ENCODE data around the gene TBK1. TPM values are rescaled to one million over a fixed set of nuclear protein-coding genes. Genes with fewer than 3 reads are reported as not detected.
"Not testable (repeated sequence)": the region's sequence is repeated elsewhere in the genome, so short reads cannot be mapped to it uniquely, and the experiment has no call there.

The TBK1 gene
- total RNA-seq, 2 donors from 2014 or later = 18.5 to 22.6 TPM

DNA sequence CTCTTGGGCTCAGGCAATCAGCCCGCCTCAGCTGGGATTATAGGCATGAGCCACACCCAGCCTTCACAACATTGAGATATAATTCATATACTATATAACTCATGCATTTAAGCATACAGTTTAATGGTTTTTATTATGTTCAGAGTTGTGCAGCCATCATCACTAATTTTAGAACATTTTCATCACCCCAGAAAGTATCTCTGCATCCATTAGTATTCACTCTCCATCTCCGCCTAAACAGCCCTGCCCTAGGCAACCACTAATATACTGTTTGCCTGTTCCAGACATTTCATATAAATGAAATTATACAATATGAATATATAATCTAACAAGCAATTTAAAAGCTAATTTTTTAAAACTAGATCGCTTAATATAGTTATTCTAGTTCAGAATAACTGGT, 34.7 kb downstream of the TBK1 start:
- no peak for DNase-seq (ENCODE audit: low spot score)
- intact Hi-C loops (cut with DNase I) = no loop called here

DNA sequence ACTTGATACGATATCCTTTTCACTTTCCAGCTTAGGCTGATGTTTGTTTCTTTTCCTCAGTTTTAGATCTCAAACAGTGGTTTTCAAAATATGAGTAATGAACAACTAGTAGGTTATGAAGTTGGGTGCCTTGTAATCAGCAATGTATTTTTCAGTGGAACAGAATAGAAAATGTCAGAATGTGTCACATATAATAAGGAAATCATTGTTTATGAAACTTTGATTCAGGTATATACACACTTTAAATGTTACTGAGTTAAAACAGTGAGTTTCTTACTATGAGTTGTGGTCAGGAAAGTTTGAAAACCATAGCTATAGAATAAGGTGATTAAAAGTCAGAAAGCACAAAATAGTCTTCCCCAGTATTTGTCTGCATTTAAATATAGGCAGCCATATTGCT, 39.8 kb downstream of the TBK1 start:
- intact Hi-C loops (cut with DNase I) = no loop called here
- DNase-seq (ENCODE audit: low spot score) = no peak

DNA sequence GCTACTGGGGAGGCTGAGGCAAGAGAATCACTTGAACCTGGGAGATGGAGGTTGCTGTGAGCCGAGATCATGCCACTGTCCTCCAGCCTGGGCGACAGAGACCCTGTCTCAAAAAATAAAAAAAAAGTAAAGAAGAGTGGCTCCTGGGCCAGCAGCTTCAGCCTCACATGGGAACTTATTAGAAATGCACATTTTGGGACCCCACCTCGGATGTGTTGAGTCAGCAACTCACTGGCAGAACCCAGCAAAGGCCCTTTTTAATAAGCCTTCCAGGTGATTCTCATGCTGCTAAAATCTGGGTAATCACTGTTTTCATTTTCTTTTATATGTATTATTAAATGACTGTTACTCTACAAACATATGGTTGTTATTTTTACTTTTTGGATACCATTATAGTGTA, 41.6 kb downstream of the TBK1 start:
- intact Hi-C loops (cut with DNase I) = no loop called here

DNA sequence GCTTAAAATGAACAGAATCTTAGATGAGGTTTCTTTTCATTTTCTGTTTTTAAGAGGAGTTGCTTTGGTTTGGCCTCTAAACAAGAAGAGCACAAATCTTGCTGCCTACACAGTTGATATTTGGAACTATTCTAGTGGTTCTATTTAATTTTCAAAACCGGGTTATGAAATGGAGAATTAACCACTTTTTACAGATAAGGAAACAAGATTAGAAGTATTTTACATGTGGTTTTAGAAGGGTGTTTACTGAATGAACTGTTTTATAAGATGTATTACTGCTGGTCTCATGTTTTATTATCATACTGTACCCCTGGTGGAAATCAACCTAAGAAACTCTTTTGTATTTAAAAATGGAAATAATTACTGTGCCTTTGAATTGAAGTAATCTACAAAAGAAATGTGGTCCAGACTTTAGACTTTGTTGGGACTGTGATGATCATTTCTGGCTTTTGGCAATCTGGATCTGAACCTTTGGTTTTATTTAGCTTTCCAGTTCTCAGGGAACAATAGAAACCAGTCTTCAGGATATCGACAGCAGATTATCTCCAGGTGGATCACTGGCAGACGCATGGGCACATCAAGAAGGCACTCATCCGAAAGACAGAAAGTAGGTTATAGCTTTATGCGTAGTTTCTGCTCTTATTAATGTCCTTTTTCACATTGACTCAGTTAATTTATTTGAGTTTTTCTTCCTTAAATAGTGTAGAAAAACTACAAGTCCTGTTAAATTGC, 43.2 kb downstream of the TBK1 start:
- no peak for DNase-seq (ENCODE audit: low spot score)
- intact Hi-C loops (cut with DNase I) = no loop called here

More for the DNA sequence above, 41.6 kb downstream of the TBK1 start:
- no peak for DNase-seq (ENCODE audit: low spot score)

DNA sequence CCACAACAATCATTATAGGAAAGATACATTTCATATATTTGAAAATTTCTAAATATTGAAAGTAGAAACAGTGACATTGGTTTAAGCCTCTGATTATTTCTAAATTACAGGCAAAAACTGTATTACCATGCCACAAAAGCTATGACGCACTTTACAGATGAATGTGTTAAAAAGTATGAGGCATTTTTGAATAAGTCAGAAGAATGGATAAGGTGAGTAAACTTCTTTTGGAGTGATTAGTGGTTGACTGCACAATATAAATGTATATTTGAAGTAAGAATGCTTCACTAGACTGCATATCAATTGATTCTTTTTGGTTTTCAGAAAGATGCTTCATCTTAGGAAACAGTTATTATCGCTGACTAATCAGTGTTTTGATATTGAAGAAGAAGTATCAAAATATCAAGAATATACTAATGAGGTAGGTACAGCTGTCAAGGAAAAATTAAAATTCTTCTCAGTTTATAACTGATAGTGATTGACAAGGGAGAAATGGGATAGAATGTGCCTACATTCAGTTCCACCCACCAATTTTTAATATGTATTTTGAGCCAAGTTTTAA, 45.0 kb downstream of the TBK1 start:
- intact Hi-C loops (cut with DNase I) = no loop called here
- DNase-seq (ENCODE audit: low spot score) = no peak

- no peak for DNase-seq (ENCODE audit: low spot score)
- intact Hi-C loops (cut with DNase I) = no loop called here
These were observed 45.6 kb downstream of the TBK1 start for GRCh38 chr12:64497484-64497883.

DNA sequence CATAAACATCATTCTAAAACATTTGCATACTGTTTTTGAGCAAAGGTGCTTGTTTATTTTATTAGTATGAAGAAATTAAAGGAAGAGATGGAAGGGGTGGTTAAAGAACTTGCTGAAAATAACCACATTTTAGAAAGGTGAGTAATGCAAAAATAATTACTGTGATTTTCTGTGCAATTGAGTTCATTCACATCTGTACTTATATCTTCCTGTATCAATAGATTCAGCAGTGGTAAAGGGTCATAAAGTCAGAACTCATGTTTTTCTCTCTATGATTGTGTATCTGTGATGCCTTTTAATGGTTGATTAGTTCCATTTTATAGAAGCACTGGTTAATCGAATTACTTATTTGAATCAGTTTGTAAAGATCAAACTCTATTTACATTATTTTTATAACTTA, 46.0 kb downstream of the TBK1 start:
- no peak for DNase-seq (ENCODE audit: low spot score)
- intact Hi-C loops (cut with DNase I) = no loop called here

GRCh38 chr12:64500394-64500793, 48.5 kb downstream of the TBK1 start:
- intact Hi-C loops (cut with DNase I) = no loop called here
- DNase-seq (ENCODE audit: low spot score) = no peak

GRCh38 chr12:64501486-64501885, 49.6 kb downstream of the TBK1 start:
- DNase-seq (ENCODE audit: low spot score) = no peak
- intact Hi-C loops (cut with DNase I) = no loop called here

- intact Hi-C loops (cut with DNase I) = no loop called here
- no peak for DNase-seq (ENCODE audit: low spot score)
These were observed 55.0 kb downstream of the TBK1 start for GRCh38 chr12:64506955-64507354.

DNA sequence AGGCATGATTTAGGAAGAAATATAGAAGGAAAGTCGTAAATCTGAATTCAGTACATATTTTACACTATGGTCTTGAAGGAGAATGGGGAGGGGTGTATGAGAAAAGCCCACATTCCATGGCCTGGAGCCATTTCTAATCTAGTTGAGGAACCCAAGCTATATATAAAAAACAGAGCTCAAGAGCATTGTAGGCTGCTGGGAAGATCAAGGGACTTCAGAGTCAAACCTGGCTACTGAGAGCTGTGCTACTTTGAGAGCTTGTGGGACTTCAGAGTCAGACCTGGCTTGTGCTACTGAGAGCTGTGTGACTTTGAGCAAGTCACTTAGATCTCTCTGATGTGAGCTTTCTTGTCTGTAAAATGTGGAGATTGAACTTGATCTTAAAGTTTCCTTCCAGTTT, 58.7 kb downstream of the TBK1 start:
- intact Hi-C loops (cut with DNase I) = no loop called here
- DNase-seq (ENCODE audit: low spot score) = no peak

DNA sequence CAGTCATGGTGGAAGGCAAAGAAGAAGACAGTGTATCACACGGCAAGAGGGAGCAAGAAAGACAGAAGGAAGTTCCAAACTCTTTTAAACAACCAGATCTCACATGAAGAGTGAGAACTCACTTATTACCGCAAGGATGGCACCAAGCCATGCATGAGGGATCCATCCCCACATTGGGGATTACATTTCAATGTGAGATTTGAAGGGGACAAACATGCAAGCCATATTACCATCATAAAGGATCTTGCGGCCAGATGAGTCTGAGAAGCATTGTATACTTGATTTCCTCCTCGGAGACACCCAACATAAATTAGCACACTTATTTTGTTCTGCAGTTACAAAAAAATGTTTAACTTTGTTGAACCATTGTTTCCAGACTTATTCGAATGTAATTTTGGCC, 66.5 kb downstream of the TBK1 start:
- no peak for DNase-seq (ENCODE audit: low spot score)
- intact Hi-C loops (cut with DNase I) = no loop called here

- DNase-seq (ENCODE audit: low spot score) = no peak
- intact Hi-C loops (cut with DNase I) = no loop called here
These were observed 69.9 kb downstream of the TBK1 start for GRCh38 chr12:64521833-64522232.

- intact Hi-C loops (cut with DNase I) = no loop called here
- no peak for DNase-seq (ENCODE audit: low spot score)
These were observed 70.4 kb downstream of the TBK1 start for GRCh38 chr12:64522316-64522715.

GRCh38 chr12:64522807-64523206, 70.9 kb downstream of the TBK1 start:
- intact Hi-C loops (cut with DNase I) = no loop called here
- DNase-seq (ENCODE audit: low spot score) = no peak

DNA sequence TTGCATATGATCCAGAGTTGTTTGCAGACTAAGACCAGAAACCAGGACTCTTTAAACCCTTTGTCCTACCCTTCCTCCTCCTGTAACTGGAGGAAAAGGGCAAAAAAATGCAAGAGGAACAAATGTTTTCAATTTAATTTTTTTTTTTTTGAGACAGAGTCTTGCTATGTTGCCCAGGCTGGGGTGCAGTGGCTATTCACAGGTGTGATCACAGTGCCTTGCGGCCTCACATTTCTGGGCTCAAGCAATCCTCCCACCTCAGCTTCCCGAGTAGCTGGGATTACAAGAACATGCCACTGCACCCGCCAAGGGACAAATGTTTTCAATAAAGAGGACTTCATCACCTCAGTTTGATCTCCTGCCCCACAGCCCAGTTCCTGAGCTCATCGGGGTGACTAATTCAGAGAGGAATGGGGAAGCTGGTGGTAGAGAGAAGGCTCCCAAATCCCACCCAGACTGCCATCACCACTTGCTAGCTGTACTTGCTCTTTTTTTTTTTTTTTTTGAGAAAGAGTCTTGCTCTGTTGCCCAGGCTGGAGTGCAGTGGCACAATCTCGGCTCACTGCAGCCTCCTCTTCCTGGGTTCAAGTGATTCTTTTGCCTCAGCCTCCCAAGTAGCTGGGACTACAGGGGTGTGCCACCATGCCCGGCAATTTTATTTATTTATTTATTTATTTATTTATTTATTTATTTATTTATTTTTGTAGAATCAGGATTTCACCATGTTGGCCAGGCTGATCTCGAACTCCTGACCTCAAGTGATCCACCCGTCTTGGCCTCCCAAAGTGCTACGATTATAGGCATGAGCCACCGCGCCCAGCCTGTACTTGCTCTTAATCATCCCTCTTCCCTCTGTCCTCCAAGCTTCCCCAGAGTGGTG, 71.9 kb downstream of the TBK1 start:
- DNase-seq (ENCODE audit: low spot score); intact Hi-C loops (cut with DNase I): not testable (repeated sequence)

DNA sequence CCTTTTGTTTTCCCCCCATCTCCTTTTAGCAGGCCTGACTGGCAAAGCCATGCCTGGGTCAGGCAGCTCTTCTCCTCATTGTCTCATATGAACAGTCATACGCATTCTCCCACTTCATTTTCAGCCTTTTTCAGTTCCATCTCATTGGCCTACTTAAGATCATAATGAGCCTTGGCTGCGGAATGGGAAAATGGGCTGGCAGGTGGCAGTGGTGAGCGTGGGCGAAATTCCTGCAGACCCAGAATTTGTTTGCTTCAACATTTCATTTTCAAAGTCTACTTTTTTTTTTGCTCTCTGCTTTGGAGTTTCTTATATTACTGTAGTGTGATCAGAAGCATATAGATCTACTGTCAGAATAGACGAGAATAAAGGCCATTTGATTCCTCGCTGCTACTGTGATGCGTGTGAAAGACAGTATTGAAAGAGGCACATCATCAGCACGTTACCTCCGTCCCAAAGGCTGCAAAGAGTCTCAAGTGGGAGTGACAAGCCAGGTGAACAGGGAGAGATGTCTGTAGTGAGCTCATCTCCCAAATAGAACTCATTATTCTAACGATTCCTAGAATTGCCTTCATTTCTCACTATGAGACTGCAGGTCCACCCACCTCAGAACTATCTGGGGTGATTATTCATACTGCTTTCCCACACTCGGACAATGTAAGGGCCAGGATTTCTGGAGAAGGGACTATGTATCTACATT, 73.7 kb downstream of the TBK1 start:
- no peak for DNase-seq (ENCODE audit: low spot score)
- intact Hi-C loops (cut with DNase I) = no loop called here

DNA sequence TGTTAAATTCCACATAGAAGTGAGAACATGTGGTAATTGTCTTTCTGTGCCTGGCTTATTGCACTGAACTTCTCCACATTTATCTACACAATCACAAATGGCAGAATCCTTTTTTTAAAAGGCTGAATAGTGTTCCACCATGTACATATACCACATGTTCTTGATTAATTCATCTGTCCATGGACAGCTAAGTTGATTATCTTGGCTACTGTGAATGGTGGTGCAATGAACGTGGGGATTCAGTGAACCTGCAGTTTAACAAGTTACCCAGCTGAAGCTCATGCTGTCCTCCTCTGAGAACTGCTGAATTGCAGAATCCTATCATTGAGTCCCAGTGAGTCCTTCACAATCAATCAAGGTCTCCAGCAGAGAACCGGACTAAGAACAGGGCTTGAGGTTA, 74.9 kb downstream of the TBK1 start:
- DNase-seq (ENCODE audit: low spot score) = no peak
- intact Hi-C loops (cut with DNase I) = no loop called here

GRCh38 chr12:64528616-64529015, 76.7 kb downstream of the TBK1 start:
- intact Hi-C loops (cut with DNase I) = no loop called here
- DNase-seq (ENCODE audit: low spot score) = no peak

- intact Hi-C loops (cut with DNase I) = no loop called here
- no peak for DNase-seq (ENCODE audit: low spot score)
These were observed 78.6 kb downstream of the TBK1 start for GRCh38 chr12:64530566-64530965.
